BJ (cell line): ENCODE measurements around the gene LRMDA. TPM values are rescaled to one million over a fixed set of nuclear protein-coding genes. Genes with fewer than 3 reads are reported as not detected.

ENCODE experiments used
- CTCF ChIA-PET: fragments of 350-600 bp; formaldehyde crosslinking; extraction: SDS; loops from one replicate; lab custom pipeline; 2021; ENCODE audit warnings: antibody characterized with exemption, inconsistent platforms; lab: Yijun Ruan, JAX
- POLR2A ChIA-PET: fragments of 300-600 bp; sonication (Branson Sonifier 250); formaldehyde crosslinking; extraction: SDS; loops from one replicate; lab custom pipeline; 2021; ENCODE audit warnings: antibody characterized with exemption; lab: Charles Lee
- DNase-seq: peaks from one replicate; pipeline ENCODE4 v3.0.0-alpha.2; 2011; ENCODE audit warnings: low read depth
- H3K27me3 ChIP-seq: 2 replicates; pipeline ENCODE4 v1.6.0; 2011; ENCODE audit warnings: low read length; ENCODE audit not compliant: control insufficient read depth, insufficient read depth
- H3K36me3 ChIP-seq: 2 replicates; pipeline ENCODE4 v1.5.1; 2011; ENCODE audit warnings: low read length; ENCODE audit not compliant: control insufficient read depth, insufficient read depth
- H3K4me3 ChIP-seq: 2 replicates; pipeline ENCODE4 v1.5.1; 2011; ENCODE audit warnings: low read depth, mild to moderate bottlenecking, control low read depth, low read length
- polyA plus RNA-seq: library from polyadenylated mRNA; depleted of rRNA; stranded (reverse); fragments of >200 nt; gene quantifications from 2 replicates; pipeline ENCODE4 v1.2.3, GENCODE V29; 2011
- TF ChIP-seq, protein P1 (sequence below): IDR thresholded peaks from 2 replicates; pipeline ENCODE4 v1.5.1; 2011; ENCODE audit warnings: low read depth, mild to moderate bottlenecking, control low read depth, inconsistent platforms, low read length, moderate library complexity; ENCODE audit not compliant: insufficient read depth

Gene LRMDA
- polyA plus RNA-seq, 1 experiment = not detected

DNA sequence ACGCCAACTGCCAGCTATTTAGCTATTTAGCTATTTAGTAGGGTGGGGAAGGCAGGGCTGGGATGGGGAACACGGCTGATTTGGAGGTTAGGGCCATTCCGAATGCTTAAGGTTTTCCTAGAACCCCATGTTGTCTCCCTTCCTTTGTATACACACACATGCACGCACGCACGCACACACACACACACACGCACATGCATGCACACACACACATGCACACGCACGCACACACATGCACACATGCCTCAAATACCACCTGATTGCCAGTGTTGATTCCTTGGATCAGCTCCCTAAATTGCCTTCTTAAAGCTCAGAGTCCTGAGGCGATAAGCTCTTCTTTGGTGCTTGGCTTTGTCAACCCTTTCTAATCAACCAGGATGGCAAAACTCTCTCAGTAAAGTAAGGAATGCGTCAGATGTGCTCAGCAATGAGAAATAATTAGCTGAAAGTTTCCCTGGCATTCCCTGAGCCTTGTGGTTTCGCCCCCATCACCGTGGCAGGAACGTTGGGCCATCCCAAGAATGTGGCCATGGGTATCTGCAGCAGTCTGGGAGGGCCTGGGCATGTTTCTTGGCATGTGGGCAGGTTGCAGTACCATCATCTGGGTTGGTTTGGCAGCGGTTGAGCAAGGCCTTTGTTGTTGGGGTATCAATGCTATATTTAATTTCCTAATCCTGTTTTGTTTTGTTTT is 305.6 kb downstream of the LRMDA start:
- H3K36me3 ChIP-seq = no peaks in the 10 kb centered on the region
- H3K27me3 ChIP-seq = no peaks in the 10 kb centered on the region; the same call in 1 of the 2 replicates
- no peak for DNase-seq
- H3K4me3 ChIP-seq = no peak overlapping the region
- TF ChIP-seq, protein P1, sequence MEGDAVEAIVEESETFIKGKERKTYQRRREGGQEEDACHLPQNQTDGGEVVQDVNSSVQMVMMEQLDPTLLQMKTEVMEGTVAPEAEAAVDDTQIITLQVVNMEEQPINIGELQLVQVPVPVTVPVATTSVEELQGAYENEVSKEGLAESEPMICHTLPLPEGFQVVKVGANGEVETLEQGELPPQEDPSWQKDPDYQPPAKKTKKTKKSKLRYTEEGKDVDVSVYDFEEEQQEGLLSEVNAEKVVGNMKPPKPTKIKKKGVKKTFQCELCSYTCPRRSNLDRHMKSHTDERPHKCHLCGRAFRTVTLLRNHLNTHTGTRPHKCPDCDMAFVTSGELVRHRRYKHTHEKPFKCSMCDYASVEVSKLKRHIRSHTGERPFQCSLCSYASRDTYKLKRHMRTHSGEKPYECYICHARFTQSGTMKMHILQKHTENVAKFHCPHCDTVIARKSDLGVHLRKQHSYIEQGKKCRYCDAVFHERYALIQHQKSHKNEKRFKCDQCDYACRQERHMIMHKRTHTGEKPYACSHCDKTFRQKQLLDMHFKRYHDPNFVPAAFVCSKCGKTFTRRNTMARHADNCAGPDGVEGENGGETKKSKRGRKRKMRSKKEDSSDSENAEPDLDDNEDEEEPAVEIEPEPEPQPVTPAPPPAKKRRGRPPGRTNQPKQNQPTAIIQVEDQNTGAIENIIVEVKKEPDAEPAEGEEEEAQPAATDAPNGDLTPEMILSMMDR = no peak
- POLR2A ChIA-PET = no interaction called here
- CTCF ChIA-PET = no interaction called here

DNA sequence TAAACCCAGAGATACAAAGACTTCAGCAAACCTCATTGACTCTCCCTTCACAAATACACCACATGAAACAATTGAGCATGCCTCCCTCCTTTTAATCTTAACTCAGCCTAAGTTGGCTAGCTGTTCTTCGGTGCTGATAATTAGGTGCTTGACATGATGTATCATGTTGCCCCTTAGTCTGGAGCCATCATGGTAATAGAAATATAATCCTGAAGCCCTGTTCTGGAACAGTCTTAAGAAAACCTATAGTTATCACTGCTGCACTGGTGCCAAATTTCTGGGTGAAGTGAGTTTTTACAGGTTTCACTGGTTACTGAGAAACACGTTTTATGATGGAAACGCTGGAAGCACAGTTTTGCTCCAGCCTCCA is 306.1 kb downstream of the LRMDA start:
- CTCF ChIA-PET = no interaction called here
- TF ChIP-seq, protein P1 = no peak
- H3K4me3 ChIP-seq = no peak overlapping the region
- no peak for DNase-seq
- H3K36me3 ChIP-seq = no peaks in the 10 kb centered on the region
- POLR2A ChIA-PET = no interaction called here
- no peaks in the 10 kb centered on the region; the same call in 1 of the 2 replicates for H3K27me3 ChIP-seq

- no peak overlapping the region for H3K4me3 ChIP-seq
- CTCF ChIA-PET = no interaction called here
These were observed 307.5 kb downstream of the LRMDA start for GRCh38 chr10:75738924-75739323.

DNA sequence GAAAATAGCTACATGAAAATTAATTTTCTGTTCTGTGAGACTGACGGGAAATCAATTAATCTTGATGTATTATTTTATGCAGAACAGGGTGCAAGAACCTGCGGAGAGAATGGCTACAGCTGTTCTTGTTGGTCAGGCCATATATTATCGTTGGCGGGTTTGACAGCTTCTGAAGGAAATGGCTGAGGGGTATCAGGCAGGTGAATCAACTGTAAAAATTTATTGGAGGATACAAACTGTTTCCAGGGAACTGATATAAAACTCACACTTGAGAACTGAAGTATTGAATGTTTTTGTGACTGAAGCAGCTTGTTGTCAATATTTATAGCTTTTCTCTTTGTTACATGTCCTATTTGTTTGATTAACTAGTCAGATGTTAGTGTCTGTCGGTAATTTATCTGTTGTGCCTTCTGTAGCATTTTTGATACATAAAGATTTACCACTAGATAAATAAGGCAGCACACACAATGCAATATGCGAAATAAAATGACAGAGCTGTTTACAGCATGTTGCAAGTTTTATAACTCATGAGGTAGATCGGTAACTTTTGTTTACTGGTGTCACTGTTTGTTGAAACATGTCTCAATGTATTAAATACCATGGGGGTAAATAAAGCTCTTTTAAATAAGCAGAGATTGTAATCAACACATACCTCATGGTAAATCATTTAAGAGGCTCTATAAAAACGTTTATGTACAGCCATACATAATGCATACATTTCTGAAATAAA is 308.2 kb downstream of the LRMDA start:
- Histone ChIP-seq H3K4me3 (no peak overlapping the region), H3K36me3 (no peaks in the 10 kb centered on the region), H3K27me3 (no peaks in the 10 kb centered on the region; the same call in 1 of the 2 replicates)
- ChIA-PET CTCF (no interaction called here), POLR2A (no interaction called here)
- TF ChIP-seq, protein P1 = no peak
- no peak for DNase-seq

More at GRCh38 chr10:75738924-75739323, 307.5 kb downstream of the LRMDA start:
- no peak for DNase-seq
- Histone ChIP-seq H3K27me3 (no peaks in the 10 kb centered on the region; the same call in 1 of the 2 replicates), H3K36me3 (no peaks in the 10 kb centered on the region)
- POLR2A ChIA-PET = no interaction called here
- TF ChIP-seq, protein P1 = no peak

DNA sequence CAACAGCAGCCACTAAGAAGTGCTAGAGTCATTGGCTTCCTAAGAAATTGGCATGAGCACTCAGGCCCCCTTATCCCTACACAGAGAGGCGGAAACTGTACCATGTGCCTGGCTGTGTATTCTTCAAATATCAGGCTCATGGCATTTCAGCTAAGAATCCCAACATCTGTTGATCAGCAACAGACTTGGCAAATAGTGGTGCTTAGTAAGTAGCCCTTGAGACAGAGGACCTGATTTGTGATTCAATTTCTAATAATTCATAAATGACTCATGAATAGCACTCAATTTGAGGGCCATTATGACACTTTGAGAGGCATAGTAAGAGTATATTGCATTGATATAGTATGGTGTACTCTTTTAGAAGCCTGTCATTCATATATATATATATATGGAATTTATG is 309.1 kb downstream of the LRMDA start:
- H3K36me3 ChIP-seq = no peaks in the 10 kb centered on the region
- no peak overlapping the region for H3K4me3 ChIP-seq
- TF ChIP-seq, protein P1 = no peak
- CTCF ChIA-PET = interaction anchor here (1.0 kb wide), 1 partner anchor 48 kb away, joined by 3 read pairs; no protein-coding TSS in a partner anchor
- H3K27me3 ChIP-seq = no peaks in the 10 kb centered on the region
- POLR2A ChIA-PET = no interaction called here
- DNase-seq = no peak
